Adipocyte (in vitro differentiated cells): ENCODE measurements around the gene LMO7.
A peak's percentile ranks its signal among the peaks of the same experiment; 100 is the strongest.

Source experiments
- DNase-seq: peaks from one replicate; pipeline ENCODE4 v3.0.0-alpha.2; 2015; ENCODE audit warnings: low read depth
- H3K27me3 ChIP-seq: replicated peaks from 2 replicates; pipeline ENCODE4 v1.7.0; 2013; ENCODE audit warnings: mild to moderate bottlenecking, low read length, moderate library complexity; ENCODE audit not compliant: control insufficient read depth, insufficient read depth
- H3K36me3 ChIP-seq: 2 replicates; pipeline ENCODE4 v1.7.0; 2013; ENCODE audit warnings: low read length, mild to moderate bottlenecking, moderate library complexity; ENCODE audit not compliant: control insufficient read depth, insufficient read depth, severe bottlenecking
- H3K4me1 ChIP-seq: 2 replicates; pipeline ENCODE4 v1.7.0; 2013; ENCODE audit warnings: mild to moderate bottlenecking, low read length, moderate library complexity; ENCODE audit not compliant: control insufficient read depth, insufficient read depth
- H3K4me3 ChIP-seq: 2 replicates; pipeline ENCODE4 v1.7.0; 2013; ENCODE audit warnings: mild to moderate bottlenecking, low read length, moderate library complexity
- H3K9ac ChIP-seq: 2 replicates; pipeline ENCODE4 v1.7.0; 2013; ENCODE audit warnings: mild to moderate bottlenecking, low read length, moderate library complexity
- H3K9me3 ChIP-seq: 2 replicates; pipeline ENCODE4 v1.7.0; 2013; ENCODE audit warnings: mild to moderate bottlenecking, low read length, moderate library complexity; ENCODE audit not compliant: control insufficient read depth

The LMO7 gene

DNA sequence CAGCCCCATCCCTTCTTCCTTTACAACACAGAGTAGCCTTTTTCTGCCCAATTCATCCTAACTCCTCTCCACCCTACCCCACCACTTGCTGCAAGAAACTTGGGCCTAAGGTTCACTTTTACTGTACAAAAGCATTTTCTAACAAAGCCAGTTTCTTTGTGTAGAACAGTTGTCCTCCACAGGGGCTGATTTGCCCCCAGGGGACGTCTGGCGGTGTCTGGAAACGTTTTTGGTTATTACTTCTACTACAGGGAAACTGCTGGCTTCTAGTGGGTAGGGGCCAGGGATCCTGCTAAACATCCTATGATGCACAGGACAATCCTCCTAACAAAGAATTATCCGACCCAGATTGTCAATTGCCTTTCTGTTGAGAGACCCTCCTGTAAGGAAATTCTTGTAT lies 7.3 kb upstream of the LMO7 start:
- no peak overlapping the region for H3K4me3 ChIP-seq
- H3K9ac ChIP-seq = no peak overlapping the region
- peaks cover 29% of the 10 kb centered on the region for H3K36me3 ChIP-seq
- no peaks in the 10 kb centered on the region for H3K27me3 ChIP-seq
- DNase-seq = no peak
- H3K9me3 ChIP-seq = no peaks in the 10 kb centered on the region
- peaks cover 28% of the 10 kb centered on the region for H3K4me1 ChIP-seq

DNA sequence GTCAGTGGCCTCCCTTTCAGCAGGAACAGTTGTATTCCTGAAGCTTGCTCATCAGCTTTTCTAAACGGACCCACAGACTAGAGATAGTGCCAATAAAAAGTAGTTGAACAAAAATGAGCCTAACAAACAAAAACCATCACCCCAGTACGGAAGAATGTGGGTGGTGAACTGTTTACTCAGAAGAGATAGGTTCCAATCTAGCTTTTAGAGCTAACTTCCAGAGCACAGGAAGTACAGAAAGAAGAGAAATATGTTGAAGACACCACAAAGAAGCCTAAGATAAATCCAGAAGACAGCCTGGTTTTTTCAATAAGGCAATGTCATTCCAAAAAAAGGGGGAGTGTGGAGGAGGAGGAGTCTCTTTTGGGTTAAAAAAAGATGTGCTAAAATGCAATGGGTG lies 2.8 kb upstream of the LMO7 start:
- DNase-seq = peak; percentile 71
- Histone ChIP-seq H3K27me3 (no peaks in the 10 kb centered on the region), H3K4me3 (peak overlapping the region; percentile 24), H3K4me1 (peaks cover 23% of the 10 kb centered on the region), H3K9ac (peak overlapping the region; percentile 72), H3K9me3 (no peaks in the 10 kb centered on the region), H3K36me3 (peaks cover 5% of the 10 kb centered on the region)

DNA sequence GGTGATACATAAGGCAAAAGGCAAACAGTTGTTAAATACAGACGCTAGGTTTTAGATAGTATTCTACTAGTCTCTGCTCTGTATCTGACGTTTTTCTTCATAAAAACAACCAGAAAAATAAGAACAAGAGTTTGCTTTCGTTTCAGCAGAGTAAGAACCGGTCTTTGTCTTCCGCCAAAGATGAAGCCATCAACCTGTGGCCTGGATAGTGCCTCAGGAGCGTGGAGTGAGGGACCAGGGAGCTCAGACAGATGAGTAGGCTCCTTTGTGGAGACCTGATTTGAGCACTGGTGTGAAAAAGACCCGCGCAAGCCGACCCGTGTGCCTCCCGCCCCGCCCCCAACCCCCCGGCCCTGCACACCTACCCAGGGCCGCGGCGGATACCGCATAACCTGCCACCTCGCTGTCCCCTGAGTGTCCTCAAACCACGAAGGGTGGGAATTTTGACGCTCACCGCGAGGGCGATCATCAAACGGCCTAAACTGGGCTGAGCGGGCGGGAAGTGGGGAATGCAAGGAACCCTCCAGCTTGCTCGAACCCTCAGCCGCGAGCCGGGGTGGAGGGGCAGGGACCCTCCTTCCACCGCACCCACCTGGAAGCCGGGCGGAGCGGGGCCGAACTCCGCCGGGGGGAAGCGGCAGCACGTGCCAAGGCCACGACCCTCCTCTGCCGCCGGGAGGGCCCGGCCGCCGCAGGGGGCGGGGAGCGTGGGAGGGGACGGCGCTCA lies 866 bp upstream of the LMO7 start:
- Histone ChIP-seq H3K27me3 (no peaks in the 10 kb centered on the region), H3K9ac (peak overlapping the region; percentile 90), H3K4me3 (peak overlapping the region; percentile 96), H3K36me3 (peaks cover 9% of the 10 kb centered on the region), H3K4me1 (peaks cover 18% of the 10 kb centered on the region), H3K9me3 (no peaks in the 10 kb centered on the region)
- peak; percentile 51 for DNase-seq

DNA sequence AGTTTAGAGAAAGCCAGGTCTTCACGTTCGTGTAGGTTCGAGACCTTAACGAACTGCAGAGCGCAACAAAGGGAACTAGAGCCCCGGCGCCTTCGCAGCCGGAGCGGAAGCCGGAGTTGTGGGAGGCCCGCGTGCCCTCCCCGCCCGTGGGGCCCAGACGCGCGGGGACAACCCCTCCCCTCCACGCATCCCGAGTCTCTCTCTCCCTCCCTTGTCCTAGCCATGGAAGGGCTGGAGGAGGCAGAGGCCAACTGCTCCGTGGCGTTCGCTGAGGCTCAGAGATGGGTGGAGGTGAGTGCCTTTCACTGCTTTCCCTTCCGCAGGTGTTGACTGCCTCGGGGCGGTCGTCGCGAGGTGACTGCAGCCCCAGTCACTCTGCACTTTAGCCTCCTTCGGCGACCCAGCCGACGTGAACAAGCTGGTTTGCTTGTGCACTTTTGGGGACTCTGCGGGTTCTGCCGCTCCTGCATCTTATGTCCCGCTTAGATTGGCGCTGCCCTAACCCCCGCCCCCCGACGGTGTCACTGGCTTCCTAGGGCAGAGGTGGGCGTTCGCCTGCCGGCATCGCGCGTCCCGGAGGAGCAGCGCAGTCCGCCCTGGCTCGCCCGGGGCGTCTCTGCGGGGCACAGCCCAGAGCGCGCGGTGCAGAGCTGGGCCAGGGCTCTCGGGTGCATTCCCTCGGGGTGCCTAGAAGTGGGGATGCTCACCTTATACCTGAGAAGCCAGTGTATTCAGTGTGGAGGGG lies 478 bp downstream of the LMO7 start:
- H3K9me3 ChIP-seq = no peaks in the 10 kb centered on the region
- H3K9ac ChIP-seq = peak overlapping the region; percentile 99
- peaks cover 26% of the 10 kb centered on the region for H3K4me1 ChIP-seq
- H3K27me3 ChIP-seq = no peaks in the 10 kb centered on the region
- H3K36me3 ChIP-seq = peaks cover 18% of the 10 kb centered on the region
- peak; percentile 71 for DNase-seq
- H3K4me3 ChIP-seq = peak overlapping the region; percentile 96

DNA sequence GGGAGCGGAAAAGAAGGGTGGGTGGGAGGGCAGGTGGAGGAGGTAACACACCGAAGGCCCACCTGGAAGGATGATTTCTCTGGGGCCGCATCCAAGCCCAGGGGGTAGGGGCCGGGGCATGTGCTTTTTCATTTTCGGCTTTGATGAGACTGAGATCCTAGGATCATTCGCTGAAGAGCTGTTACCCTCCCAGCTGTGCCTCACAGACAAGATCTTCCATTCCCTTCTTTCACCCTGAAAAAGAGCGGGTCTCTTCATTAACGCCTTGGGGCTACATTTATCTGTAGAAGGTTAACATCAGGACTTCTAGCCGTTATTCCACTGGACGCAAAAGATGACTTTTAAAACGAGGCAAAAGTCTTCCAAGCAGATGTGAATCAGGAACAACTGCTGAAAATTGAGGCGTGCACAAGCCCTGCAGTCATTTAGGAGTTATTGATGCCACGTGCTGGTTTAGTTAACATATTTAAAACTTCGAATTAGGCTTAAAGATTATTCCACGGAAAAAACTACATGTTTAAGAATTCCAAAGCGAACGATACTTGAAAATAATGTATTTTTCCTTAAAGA lies 1.1 kb downstream of the LMO7 start:
- Histone ChIP-seq H3K9me3 (no peaks in the 10 kb centered on the region), H3K9ac (peak overlapping the region; percentile 99), H3K27me3 (no peaks in the 10 kb centered on the region), H3K4me1 (peaks cover 21% of the 10 kb centered on the region), H3K36me3 (peaks cover 22% of the 10 kb centered on the region), H3K4me3 (peak overlapping the region; percentile 96)
- peak; percentile 53 for DNase-seq

DNA sequence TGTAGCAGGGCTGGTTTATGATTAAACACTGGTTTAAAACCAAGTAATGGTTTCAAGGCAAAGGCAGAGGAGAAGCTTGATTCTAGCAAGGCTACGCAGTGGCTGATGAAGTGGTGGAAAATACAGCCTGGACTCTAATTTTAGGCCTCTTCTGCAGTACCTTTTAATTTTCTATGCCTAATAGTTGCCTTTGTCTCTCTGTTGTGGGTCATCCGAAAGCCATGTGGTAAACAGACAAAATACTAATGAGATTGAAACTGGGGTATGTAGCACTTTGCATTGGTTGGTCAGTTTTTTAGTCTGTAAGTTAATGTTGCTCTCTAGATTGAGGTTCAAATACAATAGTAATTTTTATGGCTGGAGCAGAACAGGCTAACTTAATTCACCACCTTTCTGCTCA lies 3.3 kb downstream of the LMO7 start:
- Histone ChIP-seq H3K9me3 (no peaks in the 10 kb centered on the region), H3K36me3 (peaks cover 31% of the 10 kb centered on the region), H3K4me1 (peaks cover 9% of the 10 kb centered on the region), H3K9ac (peak overlapping the region; percentile 99), H3K4me3 (peak overlapping the region; percentile 96), H3K27me3 (no peaks in the 10 kb centered on the region)
- no peak for DNase-seq

DNA sequence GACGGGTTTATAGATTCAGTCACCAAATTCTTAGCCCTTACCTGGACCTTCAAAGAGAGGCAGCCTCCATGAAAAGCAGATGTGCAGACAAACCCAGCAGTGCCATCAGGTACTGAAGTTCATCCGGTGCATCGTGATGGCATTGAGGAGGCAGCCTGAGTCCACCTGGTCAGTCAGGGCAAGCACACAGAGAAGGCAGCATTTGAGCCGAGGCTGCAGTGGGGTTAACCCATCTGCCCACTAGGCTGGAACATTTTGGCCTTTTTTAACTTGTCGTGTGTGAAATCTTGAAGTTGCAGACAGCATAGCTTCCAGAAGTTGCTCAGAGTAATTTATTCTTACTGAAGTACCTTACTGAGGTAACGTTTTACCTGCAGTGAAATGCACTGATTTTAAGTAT lies 4.9 kb downstream of the LMO7 start:
- Histone ChIP-seq H3K27me3 (no peaks in the 10 kb centered on the region), H3K4me3 (peak overlapping the region; percentile 96), H3K9me3 (no peaks in the 10 kb centered on the region), H3K36me3 (peaks cover 38% of the 10 kb centered on the region), H3K9ac (peak overlapping the region; percentile 99), H3K4me1 (peaks cover 16% of the 10 kb centered on the region)
- DNase-seq = no peak

DNA sequence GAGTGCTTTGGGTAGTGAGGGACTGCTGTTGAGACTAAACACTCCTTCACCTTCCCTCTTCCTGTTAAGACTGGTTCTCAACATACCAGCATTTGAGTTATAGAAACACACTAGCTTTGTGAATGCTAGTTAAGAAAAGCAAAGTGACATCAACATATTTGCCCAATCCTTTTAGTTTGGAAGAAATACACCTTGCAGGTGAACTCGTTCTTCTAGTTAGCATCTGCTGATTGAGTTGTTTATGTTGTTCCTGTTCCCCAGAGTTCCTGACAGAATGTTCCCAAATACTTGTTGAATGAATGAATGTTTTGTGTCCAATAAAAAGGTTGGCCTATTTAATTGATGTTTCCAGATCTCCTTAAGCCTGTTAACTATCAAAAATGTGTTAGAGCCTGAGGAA lies 7.1 kb downstream of the LMO7 start:
- H3K9me3 ChIP-seq = no peaks in the 10 kb centered on the region
- peaks cover 34% of the 10 kb centered on the region for H3K4me1 ChIP-seq
- H3K27me3 ChIP-seq = no peaks in the 10 kb centered on the region
- peak overlapping the region; percentile 13 for H3K4me3 ChIP-seq
- no peak for DNase-seq
- H3K36me3 ChIP-seq = peaks cover 47% of the 10 kb centered on the region
- H3K9ac ChIP-seq = no peak overlapping the region

DNA sequence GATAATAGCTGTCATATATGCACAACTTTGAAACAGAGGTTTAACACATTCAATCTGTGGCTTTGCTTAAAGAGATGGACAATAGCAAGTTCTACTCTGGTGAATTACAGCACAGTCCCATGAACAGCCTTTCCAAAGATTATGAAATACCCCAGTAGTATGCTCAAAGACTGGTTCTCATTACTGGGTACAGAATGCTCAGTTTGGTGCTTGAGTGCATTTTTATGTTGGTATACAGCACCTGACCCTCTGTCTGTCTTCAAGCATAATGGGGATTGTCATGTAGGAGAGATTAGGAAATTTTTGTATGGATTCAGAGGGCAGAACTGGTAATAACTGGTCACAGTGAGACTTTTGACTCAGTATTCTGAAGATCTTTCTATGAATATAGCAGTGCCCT lies 7.6 kb downstream of the LMO7 start:
- Histone ChIP-seq H3K9me3 (no peaks in the 10 kb centered on the region), H3K9ac (no peak overlapping the region), H3K27me3 (no peaks in the 10 kb centered on the region), H3K4me3 (peak overlapping the region; percentile 13), H3K4me1 (peaks cover 39% of the 10 kb centered on the region), H3K36me3 (peaks cover 48% of the 10 kb centered on the region)
- DNase-seq = peak; percentile 86

DNA sequence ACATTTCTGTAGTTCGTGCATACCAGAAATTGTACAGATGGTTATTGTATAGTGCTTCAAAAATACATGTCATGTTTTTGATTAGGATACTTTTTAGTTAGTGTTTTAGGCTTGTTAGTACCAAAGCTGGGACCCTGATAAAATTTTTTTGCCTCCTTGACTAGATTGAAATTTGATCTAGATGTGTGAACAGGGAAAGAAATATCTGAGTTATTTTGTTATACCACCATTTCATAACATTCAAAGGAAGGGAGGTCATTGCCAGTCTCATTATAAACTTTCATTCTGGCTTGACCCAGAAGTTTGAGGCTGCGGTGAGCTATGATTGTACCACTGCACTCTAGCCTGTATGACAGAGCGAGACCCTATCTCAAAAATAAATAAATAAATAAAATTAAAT lies 9.0 kb downstream of the LMO7 start:
- Histone ChIP-seq H3K36me3 (peaks cover 48% of the 10 kb centered on the region), H3K9ac (no peak overlapping the region), H3K4me3 (no peak overlapping the region), H3K27me3 (no peaks in the 10 kb centered on the region), H3K9me3 (no peaks in the 10 kb centered on the region), H3K4me1 (peaks cover 45% of the 10 kb centered on the region)
- peak; percentile 65 for DNase-seq

DNA sequence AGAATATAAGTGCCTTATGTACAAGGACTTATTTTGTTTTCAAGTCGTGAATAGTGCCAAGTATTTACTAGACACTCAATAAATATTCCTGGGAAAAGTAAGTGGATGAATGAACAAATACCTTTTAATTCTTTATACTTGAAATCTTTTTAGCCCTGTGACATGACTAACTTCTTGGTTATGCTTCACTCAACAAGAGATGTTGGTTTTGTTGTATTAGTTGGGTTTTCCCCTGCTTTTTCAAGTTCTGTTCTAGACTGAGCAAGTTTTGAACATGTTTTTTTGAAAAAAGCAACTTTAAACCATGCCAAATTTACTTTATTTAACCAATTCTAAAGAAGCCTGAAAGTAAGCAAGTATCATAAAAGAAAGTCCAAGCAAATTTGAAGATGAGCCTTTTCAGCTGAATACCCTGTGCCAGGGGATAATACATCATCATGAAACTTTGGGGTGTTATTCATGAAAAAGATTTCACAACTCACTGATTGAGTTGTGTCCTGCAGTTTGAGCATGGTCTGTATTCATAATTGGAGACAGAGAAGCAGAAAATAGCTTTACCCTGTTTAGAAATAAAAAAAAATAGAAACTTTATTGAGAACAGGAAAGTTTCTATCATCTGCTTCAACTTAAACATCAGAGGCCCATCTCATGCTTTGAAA lies 11.1 kb downstream of the LMO7 start:
- Histone ChIP-seq H3K27me3 (no peaks in the 10 kb centered on the region), H3K36me3 (peaks cover 42% of the 10 kb centered on the region), H3K4me3 (peak overlapping the region; percentile 28), H3K9me3 (no peaks in the 10 kb centered on the region), H3K9ac (peak overlapping the region; percentile 58), H3K4me1 (peaks cover 38% of the 10 kb centered on the region)
- peak; percentile 69 for DNase-seq
